Right lung (tissue), 10 donors: ENCODE data around the gene ZNF614. TPM values are rescaled to one million over a fixed set of nuclear protein-coding genes. Genes with fewer than 3 reads are reported as not detected.
"Not testable (repeated sequence)": the region's sequence is repeated elsewhere in the genome, so short reads cannot be mapped to it uniquely, and the experiment has no call there.

Experiments
- DNase-seq, 2 donors: peaks; one replicate each; pipeline ENCODE4 v3.0.0-alpha.2; 2013
- long read RNA-seq, 8 donors: transcript quantifications; one replicate each; lab custom pipeline, GENCODE V29; 2026
- polyA plus RNA-seq, 5 donors: library from polyadenylated mRNA; unstranded; fragments of 120-200 nt; gene quantifications; one replicate each; pipeline versions ENCODE4 v1.2.1 to v1.2.3, GENCODE V29; 2013; ENCODE audit warnings: inconsistent platforms in 1 of 5, low replicate concordance in 1 of 5; ENCODE audit not compliant: insufficient read length in 5 of 5, insufficient read depth in 1 of 5

Gene ZNF614
- polyA plus RNA-seq = 10 to 100 TPM; 13.5 to 24.3 (median 18.6) TPM
- long read RNA-seq, donor 1, full-length matches to known transcripts = 12 of 12 reads
- long read RNA-seq, donor 1, partial matches to known transcripts = 0 of 12 reads
- long read RNA-seq, donor 1, other reads (novel, unspliced or antisense) = 0 of 12 reads
- long read RNA-seq, donor 2, full-length matches to known transcripts = 3 of 3 reads
- long read RNA-seq, donor 2, partial matches to known transcripts = 0 of 3 reads
- long read RNA-seq, donor 2, other reads (novel, unspliced or antisense) = 0 of 3 reads
- long read RNA-seq, donor 3, full-length matches to known transcripts = 6 of 6 reads
- long read RNA-seq, donor 3, partial matches to known transcripts = 0 of 6 reads
- long read RNA-seq, donor 3, other reads (novel, unspliced or antisense) = 0 of 6 reads
- long read RNA-seq, donor 4, full-length matches to known transcripts = 5 of 5 reads
- long read RNA-seq, donor 4, partial matches to known transcripts = 0 of 5 reads
- long read RNA-seq, donor 4, other reads (novel, unspliced or antisense) = 0 of 5 reads
- long read RNA-seq, donor 5, full-length matches to known transcripts = 7 of 7 reads
- long read RNA-seq, donor 5, partial matches to known transcripts = 0 of 7 reads
- long read RNA-seq, donor 5, other reads (novel, unspliced or antisense) = 0 of 7 reads
- long read RNA-seq, donor 6, full-length matches to known transcripts = 15 of 24 reads
- long read RNA-seq, donor 6, partial matches to known transcripts = 9 of 24 reads
- long read RNA-seq, donor 6, other reads (novel, unspliced or antisense) = 0 of 24 reads
- long read RNA-seq, donor 7, full-length matches to known transcripts = 5 of 5 reads
- long read RNA-seq, donor 7, partial matches to known transcripts = 0 of 5 reads
- long read RNA-seq, donor 7, other reads (novel, unspliced or antisense) = 0 of 5 reads
- long read RNA-seq, donor 8, full-length matches to known transcripts = 5 of 5 reads
- long read RNA-seq, donor 8, partial matches to known transcripts = 0 of 5 reads
- long read RNA-seq, donor 8, other reads (novel, unspliced or antisense) = 0 of 5 reads

DNA sequence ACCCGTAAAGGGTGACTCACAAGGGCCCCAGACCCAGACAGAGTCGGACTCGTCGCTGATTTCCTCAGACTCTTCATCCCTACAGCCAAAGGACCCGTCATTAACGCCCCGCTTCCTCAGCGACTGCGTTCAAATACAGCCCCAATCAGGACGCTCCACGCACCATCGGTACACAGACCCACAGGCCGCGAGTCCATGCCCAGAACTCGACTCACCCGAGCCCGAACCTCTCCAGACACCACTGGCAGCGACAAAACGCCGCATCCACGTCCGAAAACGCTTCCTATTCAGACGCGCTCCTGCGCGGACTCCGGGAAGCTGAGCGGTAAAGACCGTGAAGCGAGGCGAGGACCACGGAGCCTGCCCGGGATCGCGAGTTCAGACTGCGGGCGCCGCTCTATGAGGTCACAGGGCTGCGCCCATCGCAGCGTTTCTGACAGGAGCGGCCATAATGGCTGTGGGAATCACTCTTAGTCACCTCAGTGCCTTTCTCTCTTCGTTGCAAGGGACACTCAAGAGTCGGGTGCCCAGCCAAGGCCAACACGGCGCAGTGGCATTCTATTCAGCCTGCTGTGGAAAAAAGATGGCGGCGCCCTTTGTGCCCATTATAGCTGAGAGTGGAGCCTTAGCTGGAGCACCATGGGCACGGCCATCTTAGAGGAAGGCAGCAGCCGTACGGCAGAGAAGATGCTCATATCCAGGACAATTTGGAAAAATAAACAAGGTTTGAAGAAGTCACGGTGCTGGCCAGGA, at the start of gene ZNF614:
TSS of gene ZNF614 (minus strand) at position 353 of the 753 bp plus-strand sequence. CDS start 2,634 bp downstream, outside the sequence.
- peak; percentile 92 to 93 for DNase-seq

DNA sequence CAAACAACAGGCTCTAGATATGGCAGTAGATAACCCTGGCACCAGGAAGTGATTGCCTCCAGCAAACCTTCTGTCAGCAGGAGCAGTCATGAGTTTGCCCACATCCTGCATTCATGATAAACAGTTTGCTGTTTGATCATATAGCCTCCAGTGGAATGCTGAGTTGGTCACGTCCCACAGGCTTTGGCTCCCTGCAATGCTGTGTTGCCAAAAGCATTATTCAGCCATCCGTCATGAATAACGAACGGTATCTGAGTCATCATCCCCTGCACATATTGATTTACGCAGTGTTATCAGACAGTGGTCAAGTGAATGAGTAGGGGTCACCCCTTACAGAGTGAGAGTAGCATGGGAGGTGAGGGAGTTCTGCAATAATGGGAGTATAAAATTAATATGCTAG, 42.3 kb upstream of the ZNF614 start:
- no peak for DNase-seq

DNA sequence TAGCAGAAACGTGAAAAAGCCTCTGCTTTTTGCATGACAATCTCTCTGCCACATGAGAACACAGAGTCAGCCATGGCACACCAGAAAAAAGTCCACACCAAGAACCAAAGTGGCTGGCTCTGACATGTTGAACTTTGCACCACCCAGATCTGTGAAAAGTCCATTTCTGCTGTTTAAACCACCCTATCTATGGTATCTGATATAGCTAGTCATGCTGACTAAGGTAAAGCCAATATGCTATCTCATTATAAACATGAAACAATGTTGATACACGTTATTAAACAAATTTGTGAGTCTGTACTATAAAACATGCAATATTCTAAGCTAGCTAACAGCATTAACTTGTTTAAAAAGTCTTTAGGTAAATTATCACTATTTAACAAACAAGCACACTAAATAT, 41.5 kb upstream of the ZNF614 start:
- DNase-seq = no peak

DNA sequence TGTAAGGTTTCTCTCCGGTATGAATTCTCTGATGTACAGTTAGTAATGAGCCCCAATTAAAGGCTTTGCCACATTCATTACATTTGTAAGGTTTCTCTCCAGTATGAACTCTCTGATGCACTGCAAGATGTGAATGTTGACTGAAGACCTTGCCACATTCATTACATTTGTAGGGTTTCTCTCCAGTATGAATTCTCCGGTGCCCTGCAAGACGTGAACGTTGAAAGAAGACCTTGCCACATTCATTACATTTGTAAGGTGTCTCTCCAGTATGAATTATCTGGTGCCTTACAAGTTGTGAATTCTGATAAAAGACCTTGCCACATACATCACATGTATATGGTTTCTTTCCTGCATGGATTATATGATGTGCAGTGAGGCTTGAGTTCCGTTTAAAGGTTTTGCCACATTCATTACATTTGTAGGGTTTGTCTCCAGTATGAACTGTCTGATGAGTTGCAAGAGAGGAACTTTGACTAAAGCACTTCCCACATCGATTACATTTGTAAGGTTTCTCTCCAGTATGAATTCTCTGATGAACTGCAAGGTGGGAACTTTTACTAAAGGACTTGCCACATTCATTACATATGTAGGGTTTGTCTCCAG, 38.2 kb upstream of the ZNF614 start:
- DNase-seq = no peak

DNA sequence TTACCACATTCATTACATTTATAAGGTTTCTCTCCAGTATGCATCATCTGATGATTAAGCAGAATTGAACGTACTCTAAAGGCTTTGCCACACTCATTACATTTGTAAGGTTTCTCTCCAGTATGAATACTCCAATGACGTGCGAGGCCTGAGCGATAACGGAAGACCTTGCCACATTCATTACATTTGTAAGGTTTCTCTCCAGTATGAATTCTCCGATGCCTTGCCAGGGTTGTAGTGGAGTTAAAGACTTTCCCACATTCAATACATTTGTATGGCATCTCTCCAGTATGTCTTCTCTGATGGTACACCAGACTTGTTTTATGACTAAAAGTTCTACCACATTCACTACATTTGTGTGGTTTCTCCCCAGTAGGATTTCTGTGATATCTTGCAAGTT, 37.2 kb upstream of the ZNF614 start:
- DNase-seq = no peak

DNA sequence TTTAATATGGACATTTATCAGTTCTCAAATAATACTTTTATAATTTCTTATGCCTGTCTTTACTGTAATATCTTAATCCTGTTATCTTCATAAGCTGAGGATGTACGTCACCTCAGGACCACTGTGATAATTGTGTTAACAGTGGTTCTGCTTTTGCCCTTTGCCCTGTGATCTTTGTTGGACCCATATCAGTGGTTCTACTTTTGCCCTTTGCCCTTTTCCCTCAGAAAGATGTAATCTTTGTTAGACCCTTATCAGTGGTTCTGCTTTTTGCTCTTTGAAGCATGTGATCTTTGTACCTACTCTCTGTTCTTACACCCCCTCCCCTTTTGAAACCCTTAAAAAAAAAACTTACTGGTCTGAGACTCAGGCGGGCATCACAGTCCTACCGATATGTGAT, 28.3 kb upstream of the ZNF614 start:
- not testable (repeated sequence) for DNase-seq

DNA sequence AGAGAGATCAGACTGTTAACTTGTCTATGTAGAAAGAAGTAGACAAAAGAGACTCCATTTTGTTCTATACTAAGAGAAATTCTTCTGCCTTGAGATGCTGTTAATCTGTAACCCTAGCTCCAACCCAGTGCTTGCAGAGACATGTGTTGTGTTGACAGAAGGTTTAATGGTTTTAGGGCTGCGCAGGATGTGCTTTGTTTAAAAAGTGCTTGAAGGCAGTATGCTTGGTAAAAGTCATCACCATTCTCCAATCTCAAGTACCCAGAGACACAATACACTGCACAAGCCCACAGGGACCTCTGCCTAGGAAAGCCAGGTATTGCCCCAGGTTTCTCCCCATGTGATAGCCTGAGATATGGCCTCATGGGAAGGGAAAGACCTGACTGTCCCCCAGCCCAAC, 23.6 kb upstream of the ZNF614 start:
- not testable (repeated sequence) for DNase-seq

DNA sequence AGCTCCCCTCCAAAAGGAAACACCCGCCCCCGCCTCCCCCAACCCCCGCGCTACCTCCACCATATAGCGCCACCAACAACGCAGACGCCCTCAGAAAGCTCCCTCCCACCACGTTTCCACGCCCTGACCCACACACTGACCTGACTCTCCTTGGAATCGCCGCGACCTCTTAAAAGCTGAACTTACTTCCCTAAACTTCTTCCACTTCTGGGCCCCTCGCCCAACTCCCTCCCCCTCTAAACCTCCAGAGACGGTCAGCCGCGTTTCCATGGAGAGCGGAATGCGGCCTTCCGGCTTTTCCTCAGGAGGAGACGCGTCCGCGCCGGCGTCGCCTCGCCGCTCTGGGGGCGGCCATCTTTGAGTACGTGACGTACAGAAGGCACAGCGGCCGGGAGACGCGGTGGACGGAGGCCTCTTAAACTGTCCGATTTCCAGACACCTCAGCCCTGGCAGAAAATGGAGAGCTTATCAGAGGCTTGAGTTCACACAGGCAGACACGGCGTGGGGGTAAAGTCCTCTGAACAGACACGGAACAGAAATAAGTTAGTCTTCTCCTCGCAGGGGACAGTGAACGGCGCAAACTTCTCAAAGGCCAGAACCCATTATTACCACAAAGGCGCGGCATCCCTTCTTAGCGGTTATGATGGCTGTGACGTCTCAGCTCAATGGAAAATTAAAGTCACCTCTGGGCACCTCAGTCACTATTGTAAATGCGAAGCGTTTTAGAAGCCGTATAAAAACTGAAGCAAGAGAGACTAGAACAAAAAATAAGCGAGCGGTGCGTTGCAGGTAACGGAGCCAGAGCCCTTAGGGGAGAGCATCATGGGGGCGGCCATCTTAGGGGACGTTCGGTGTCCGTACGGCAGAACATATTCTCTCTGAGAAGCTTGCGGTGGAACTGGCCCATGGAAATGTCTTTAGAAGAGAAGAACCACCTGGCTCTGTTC, 20.6 kb upstream of the ZNF614 start, which contains the start of gene ZNF432:
TSS of gene ZNF432 (minus strand) at position 284 of the 947 bp plus-strand sequence. CDS start 1,970 bp downstream, outside the sequence.
- DNase-seq = peak; percentile 97 to 98

DNA sequence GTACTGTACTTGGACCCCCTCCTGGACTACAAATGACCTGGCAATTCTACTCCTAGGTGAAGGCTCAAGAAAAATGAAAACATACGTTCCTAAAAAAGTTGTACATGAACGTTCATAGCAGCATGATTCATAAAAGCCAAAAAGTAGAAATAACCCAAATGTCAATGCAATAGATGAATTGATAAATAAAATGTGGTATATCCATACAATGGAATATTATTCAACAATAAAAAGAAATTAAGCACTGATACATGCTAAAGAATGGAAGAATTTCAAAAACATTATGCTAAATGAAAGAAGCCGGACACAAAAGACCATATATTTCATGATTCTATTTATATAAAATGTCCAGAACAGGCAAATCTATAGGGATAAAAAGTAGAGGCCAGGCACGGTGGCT, 11.0 kb upstream of the ZNF614 start:
- no peak for DNase-seq

DNA sequence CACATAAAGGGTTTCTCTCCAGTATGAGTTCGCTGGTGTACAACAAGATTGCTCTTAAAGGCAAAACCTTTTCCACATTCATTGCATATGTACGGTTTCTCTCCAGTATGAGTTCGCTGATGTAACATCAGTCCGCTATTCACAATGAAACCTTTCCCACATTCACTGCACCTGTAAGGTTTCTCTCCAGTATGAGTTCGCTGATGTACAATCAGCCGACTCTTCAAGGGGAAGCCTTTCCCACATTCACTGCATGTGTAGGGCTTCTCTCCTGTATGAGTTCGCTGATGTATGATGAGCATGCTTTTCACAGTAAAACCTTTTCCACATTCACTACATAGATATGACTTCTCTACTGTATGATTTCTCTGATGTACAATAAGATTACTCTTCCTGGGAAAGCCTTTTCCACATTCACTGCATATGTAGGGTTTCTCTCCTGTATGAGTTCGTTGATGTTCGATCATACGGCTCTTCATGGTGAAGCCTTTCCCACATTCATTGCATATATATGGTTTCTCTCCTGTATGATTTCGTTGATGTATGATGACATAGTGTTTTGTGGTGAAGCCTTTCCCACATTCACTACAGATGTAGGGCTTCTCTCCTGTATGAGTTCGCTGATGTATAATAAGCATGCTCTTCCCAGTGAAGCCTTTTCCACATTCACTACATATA, 6.0 kb upstream of the ZNF614 start:
- DNase-seq = no peak

DNA sequence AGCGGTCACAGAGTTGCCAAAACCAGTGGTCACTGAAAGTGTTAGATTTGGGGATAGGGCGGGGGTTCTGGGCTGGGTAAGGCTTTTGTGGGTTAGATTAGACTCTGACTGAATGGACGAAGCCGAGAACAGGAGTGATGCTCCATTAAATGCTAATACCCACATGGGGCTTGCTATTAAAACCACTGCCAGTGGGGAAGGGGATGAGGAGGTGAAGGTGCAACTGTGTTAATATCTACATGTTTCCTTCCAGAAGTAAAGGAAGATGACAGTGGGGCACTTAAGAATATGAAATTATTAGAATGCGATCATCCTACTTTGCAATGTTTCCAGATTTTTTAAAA, 573 bp upstream of the ZNF614 start:
- no peak for DNase-seq

DNA sequence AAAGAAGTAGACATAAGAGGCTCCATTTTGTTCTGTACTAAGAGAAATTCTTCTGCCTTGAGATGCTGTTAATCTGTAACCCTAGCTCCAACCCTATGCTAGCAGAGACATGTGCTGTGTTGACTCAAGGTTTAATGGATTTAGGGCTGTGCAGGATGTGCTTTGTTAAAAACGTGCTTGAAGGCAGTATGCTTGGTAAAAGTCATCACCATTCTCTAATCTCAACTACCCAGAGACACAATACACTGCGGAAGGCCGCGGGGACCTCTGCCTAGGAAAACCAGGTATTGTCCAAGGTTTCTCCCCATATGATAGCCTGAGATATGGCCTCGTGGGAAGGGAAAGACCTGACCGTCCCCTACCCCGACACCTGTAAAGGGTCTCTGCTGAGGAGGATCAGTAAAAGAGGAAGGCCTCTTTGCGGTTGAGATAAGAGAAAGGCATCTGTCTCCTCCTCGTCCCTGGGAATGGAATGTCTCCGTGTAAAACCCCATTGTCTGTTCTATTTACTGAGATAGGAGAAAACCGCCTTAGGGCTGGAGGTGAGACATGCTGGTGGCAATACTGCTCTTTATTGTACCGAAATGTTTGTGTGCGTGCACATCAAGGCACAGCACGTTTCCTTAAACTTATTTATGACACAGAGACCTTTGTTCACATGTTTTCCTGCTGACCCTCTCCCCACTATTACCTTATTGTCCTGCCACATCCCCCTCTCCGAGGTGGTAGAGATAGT, 1.8 kb downstream of the ZNF614 start:
- not testable (repeated sequence) for DNase-seq

DNA sequence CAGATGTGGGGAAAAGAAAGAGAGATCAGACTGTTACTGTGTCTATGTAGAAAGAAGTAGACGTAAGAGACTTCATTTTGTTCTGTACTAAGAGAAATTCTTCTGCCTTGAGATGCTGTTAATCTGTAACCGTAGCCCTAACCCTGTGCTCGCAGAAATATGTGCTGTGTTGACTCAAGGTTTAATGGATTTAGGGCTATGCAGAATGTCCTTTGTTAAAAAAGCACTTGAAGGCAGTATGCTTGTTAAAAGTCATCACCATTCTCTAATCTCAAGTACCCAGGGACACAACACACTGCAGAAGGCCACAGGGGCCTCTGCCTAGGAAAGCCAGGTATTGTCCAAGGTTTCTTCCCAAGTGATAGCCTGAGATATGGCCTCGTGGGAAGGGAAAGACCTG, 3.7 kb downstream of the ZNF614 start:
- DNase-seq = not testable (repeated sequence)

DNA sequence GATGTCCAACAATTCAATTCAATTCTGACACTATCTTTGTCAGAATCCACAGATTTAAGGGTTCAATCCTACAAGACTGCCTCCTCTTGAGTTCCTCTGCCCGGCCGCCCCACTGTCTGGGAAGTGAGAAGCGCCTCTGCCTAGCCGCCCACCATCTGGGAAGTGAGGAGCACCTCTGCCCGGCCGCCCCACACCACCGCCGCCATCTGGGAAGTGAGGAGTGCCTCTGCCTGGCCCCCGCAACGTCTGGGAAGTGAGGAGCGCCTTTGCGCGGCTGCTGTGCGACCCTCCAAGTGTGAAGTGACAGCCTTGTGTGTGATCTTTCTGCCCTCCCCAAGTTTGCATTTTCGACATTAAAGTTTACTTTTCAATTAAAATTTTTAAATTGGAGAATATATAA, 6.0 kb downstream of the ZNF614 start:
- DNase-seq = no peak

DNA sequence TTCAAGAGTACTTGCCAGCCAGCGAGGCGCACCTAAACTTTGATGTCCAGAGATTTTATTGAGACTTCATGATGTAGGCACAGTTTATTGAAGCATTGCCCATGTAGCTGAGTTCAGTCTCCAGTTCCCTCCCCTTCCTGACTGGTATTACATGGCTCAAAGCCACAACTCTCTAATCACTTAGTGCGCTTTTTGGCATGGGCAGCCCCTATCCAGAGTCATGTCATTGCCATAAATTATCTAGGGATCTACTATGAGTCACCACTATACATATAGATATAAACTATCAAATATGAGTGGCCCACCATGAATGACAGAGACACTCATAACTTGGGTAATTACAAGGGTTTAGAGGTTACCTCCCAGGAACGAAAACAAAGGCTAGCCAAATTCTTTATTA, 7.7 kb downstream of the ZNF614 start:
- DNase-seq = no peak

DNA sequence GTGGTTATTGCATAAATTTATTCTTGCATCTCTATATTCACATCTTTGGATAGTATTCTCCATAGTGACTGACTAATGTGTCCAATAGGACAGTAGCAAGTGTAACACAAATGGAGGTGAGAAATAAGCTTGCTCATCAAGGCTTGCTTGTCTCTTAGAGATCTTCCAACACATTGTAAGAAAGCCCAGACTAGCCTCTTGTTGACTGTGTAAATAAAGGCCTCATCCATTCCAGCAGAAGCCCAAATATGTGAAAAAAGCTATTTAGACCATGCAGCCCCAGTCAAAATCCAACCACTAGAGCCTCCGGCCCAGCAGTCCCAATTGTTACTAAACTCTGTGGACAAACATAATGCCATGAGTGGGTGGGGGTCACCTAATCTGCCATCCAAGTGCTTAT, 17.5 kb downstream of the ZNF614 start:
- DNase-seq = no peak

DNA sequence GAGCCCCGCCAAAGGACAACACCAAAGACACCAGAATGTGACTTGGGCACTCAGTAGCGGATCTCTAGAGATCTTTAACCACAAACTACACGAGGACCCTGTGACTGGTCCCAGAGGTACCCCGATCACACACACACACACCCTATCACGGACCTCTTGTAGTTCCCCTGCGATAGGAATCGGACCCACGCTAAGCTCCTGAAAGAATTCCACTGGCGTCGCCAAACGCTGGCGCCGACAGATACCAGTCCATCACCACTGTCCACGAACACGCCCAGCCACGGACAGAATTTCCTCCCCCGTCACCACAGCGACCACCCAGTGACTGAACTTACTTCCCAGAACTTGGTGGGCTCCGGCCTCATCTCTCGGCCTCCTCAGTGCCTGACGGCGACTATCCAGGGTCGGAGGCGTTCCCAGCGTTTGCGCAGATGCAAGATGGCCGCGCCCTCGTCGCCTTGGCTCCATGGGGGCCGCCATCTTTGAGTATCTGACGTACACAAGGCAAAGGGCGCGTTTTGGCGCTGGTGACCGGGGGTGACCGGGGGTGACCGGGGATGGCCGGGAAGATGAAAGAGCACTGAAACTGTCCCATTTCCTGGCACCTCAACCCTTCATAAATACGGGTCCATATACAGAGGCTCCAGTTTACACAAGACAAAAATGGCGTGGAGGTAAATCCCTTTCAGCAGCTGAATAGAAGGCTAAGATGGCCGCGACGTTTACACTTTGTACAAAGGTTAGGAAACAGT, 20.2 kb downstream of the ZNF614 start, which contains the start of gene ZNF615:
TSS of gene ZNF615 (minus strand) at position 406 of the 752 bp plus-strand sequence. CDS start 4,500 bp downstream, outside the sequence.
- DNase-seq = peak; percentile 93

DNA sequence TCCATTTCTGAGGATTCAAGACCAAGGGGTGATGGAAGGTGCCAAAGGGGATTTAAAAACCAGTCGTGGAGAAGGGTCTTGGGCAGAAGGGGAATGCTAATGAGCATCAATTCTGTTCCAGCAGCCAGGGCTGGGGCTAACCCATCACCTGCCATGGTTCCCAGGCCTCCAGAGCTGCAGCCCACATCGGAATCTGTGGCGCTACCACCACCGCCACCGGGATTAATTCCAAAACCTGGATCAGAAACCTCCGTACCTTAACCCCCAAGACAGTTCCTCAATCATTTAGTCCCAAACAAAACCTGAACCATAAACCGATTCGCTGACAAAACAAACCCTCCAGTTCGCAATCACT, 20.8 kb downstream of the ZNF614 start:
- DNase-seq = no peak
